ENCODE data around the gene MBD2. TPM values are rescaled to one million over a fixed set of nuclear protein-coding genes. Genes with fewer than 3 reads are reported as not detected.

Gene MBD2
- total and polyA plus RNA-seq, 8 donors, result 62.3 to 89.6 (median 76.3) TPM

DNA sequence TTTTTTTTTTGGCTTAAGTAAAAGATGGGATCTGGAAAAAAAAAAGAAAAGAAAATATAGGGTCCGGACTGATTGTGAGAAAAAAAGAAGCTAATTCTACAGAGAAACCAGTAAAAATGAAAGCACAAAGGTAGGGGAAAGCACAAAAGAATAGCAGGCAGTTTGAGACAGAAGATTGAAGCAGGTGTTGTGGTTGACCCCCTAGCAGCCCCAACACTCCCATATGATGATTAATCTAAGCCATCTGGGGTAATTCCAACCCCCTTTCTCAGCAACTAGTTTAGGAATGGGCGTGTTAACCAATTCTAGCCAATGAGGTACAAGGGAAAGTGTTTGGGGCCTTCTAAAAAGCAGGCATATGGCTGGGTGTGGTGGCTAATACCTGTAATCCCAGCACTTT is 77.0 kb downstream of the MBD2 start:
- Histone ChIP-seq H3K4me1 (peaks cover 0 to 15% of the 10 kb centered on the region in 2 donors), H3K36me3 (peaks cover 0 to 5% of the 10 kb centered on the region in 2 donors), H3K4me3 (no peak overlapping the region), H3K27ac (no peak overlapping the region), H3K27me3 (no peaks in the 10 kb centered on the region), H3K9me3 (peaks cover 0 to 9% of the 10 kb centered on the region in 2 donors)
- DNase-seq, result no peak
- no peak for TF ChIP-seq CTCF (IDR thresholded peaks at IDR 0.05)
- intact Hi-C loops (cut with DNase I), result no loop called here
- no peak for ATAC-seq

GRCh38 chr18:54141041-54141608 is 83.3 kb downstream of the MBD2 start:
- H3K36me3 ChIP-seq, result no peaks in the 10 kb centered on the region
- H3K27ac ChIP-seq, result no peak overlapping the region
- H3K27me3 ChIP-seq, result no peaks in the 10 kb centered on the region
- no peak for TF ChIP-seq CTCF (IDR thresholded peaks at IDR 0.05)
- DNase-seq, result no peak
- no peak for ATAC-seq
- intact Hi-C loops (cut with DNase I), result no loop called here
- H3K4me1 ChIP-seq, result no peaks in the 10 kb centered on the region
- H3K4me3 ChIP-seq, result no peak overlapping the region
- peaks cover 0 to 24% of the 10 kb centered on the region in 2 donors for H3K9me3 ChIP-seq

GRCh38 chr18:54140641-54141040 is 83.8 kb downstream of the MBD2 start:
- Histone ChIP-seq H3K27me3 (no peaks in the 10 kb centered on the region), H3K4me1 (no peaks in the 10 kb centered on the region), H3K27ac (no peak overlapping the region), H3K9me3 (peaks cover 0 to 24% of the 10 kb centered on the region in 2 donors), H3K36me3 (no peaks in the 10 kb centered on the region), H3K4me3 (no peak overlapping the region)
- intact Hi-C loops (cut with DNase I), result no loop called here
- ATAC-seq (no peak), DNase-seq (no peak)
- TF ChIP-seq CTCF (IDR thresholded peaks at IDR 0.05), result no peak

GRCh38 chr18:54135216-54135615 is 89.3 kb downstream of the MBD2 start:
- H3K36me3 ChIP-seq, result no peaks in the 10 kb centered on the region
- H3K27ac ChIP-seq, result no peak overlapping the region
- TF ChIP-seq CTCF (IDR thresholded peaks at IDR 0.05), result no peak
- peaks cover 0 to 15% of the 10 kb centered on the region in 2 donors for H3K9me3 ChIP-seq
- H3K4me3 ChIP-seq, result no peak overlapping the region
- H3K27me3 ChIP-seq, result no peaks in the 10 kb centered on the region
- intact Hi-C loops (cut with DNase I), result no loop called here
- DNase-seq, result no peak
- ATAC-seq, result no peak
- H3K4me1 ChIP-seq, result no peaks in the 10 kb centered on the region

DNA sequence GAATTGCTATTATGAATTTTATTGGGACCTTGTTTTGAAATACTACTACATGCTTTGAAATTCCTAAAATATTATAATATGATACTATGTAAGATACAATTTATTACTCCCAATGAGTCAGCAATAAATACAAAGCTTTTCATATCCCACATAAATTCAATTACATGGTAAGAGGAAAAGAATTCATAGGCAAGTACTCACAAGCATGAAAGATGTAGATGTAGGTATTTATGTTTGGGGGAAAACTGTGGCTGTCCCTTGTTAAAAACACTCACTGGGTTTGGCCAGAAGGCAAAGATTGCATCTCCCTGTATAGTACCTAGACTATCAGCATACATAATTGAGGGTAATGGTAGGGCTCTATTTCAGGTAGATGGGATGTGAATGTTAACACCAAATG is 90.4 kb downstream of the MBD2 start:
- Histone ChIP-seq H3K4me3 (no peak overlapping the region), H3K27ac (no peak overlapping the region), H3K9me3 (peaks cover 0 to 6% of the 10 kb centered on the region in 2 donors), H3K27me3 (no peaks in the 10 kb centered on the region), H3K4me1 (no peaks in the 10 kb centered on the region), H3K36me3 (no peaks in the 10 kb centered on the region)
- ATAC-seq (no peak), DNase-seq (no peak)
- intact Hi-C loops (cut with DNase I), result no loop called here
- TF ChIP-seq CTCF (IDR thresholded peaks at IDR 0.05), result no peak
